ENCODE results near the gene TMEM132A.

DNA sequence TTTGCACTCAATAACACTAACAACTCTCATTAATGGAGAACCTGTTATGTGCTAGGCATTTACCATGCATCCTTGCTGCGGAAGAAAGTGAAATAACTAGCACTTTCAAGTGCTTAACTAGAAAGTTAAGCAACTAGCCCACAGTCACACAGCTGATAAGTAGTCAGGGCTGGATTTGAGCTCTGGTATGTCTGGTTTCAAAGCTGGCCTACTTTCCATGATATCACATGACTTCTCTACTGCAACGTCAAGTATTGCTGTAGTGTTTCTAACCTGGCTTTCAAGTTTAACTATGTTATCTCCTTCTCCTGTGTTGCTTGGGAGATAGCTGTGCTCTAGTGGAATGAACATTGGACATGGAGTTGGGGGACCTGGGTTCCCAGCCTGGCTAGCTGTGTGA is 15.6 kb downstream of the TMEM132A start:
- TF ChIP-seq POLR2AphosphoS5 (IDR thresholded peaks at IDR 0.05) = no peak
- no peak for TF ChIP-seq POLR2A (IDR thresholded peaks at IDR 0.05)
- TF ChIP-seq, protein P1, sequence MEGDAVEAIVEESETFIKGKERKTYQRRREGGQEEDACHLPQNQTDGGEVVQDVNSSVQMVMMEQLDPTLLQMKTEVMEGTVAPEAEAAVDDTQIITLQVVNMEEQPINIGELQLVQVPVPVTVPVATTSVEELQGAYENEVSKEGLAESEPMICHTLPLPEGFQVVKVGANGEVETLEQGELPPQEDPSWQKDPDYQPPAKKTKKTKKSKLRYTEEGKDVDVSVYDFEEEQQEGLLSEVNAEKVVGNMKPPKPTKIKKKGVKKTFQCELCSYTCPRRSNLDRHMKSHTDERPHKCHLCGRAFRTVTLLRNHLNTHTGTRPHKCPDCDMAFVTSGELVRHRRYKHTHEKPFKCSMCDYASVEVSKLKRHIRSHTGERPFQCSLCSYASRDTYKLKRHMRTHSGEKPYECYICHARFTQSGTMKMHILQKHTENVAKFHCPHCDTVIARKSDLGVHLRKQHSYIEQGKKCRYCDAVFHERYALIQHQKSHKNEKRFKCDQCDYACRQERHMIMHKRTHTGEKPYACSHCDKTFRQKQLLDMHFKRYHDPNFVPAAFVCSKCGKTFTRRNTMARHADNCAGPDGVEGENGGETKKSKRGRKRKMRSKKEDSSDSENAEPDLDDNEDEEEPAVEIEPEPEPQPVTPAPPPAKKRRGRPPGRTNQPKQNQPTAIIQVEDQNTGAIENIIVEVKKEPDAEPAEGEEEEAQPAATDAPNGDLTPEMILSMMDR (IDR thresholded peaks at IDR 0.05) = no peak
